ENCODE results near the gene LARP1B.
A peak's percentile ranks its signal among the peaks of the same experiment; 100 is the strongest.
"Not testable (repeated sequence)": the region's sequence is repeated elsewhere in the genome, so short reads cannot be mapped to it uniquely, and the experiment has no call there.

The LARP1B gene

GRCh38 chr4:128060699-128061565, at the start of gene LARP1B:
LARP1B (plus strand) TSS chr4:128061312; CDS start chr4:128074952, 13,640 bp downstream.
- intact Hi-C loops (cut with DNase I) = loop anchor here (2.0 to 10.0 kb wide), 2 partner anchors 278 to 754 kb away; partner anchors contain the start of gene HSPA4L
- DNase-seq = peak; percentile 81 to 98 (median 94)

- intact Hi-C loops (cut with DNase I) = no loop called here
- DNase-seq = no peak
These were observed 35.8 kb upstream of the LARP1B start for GRCh38 chr4:128025319-128025718.

GRCh38 chr4:128029907-128030306, 31.2 kb upstream of the LARP1B start:
- intact Hi-C loops (cut with DNase I) = no loop called here
- no peak for DNase-seq

DNA sequence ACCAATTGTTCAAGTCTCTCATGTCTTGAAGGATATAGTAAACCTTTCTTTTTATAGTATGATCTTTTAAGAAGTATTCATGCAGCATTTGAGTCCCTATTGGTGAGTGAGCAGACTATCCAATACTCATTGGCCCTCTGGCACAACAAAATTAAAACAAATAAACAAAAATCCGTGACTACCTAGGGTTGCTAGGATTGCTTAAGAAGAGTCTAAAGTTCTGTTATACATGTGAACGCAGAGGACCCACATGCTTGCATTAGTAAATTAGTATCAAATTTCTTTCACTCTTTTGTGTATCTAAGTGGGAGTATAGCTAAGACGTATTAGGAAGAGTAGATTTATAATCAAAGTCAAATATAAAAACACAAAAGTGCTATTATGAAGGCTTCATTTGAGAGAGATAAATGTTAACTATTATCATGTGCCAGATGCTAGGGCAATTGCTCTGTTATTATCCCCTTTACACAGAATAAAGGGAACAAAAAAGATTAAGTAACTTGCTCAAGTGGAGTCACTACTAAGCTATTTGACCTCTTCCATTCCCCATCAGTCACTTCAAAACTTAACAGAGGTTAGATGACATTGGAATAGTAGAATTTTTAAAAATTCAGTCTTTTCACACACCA, 29.2 kb upstream of the LARP1B start:
- intact Hi-C loops (cut with DNase I) = no loop called here
- no peak for DNase-seq

GRCh38 chr4:128039568-128039967, 21.5 kb upstream of the LARP1B start:
- intact Hi-C loops (cut with DNase I) = no loop called here
- DNase-seq = no peak

DNA sequence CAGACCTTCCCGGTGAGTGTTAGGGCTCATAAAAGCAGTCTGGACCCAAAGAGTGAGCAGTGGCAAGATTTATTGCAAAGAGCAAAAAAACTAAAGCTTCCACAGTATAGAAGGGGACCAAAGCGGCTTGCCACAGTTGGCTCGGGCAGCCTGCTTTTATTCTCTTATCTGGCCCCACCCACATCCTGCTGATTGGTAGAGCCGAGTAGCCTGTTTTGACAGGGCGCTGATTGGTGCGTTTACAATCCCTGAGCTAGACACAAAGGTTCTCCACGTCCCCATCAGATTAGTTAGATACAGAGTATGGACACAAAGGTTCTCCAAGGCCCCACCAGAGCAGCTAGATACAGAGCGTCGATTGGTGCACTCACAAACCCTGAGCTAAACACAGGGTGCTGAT, 14.1 kb upstream of the LARP1B start:
- intact Hi-C loops (cut with DNase I); DNase-seq: not testable (repeated sequence)

GRCh38 chr4:128047514-128047913, 13.6 kb upstream of the LARP1B start:
- intact Hi-C loops (cut with DNase I); DNase-seq: not testable (repeated sequence)

DNA sequence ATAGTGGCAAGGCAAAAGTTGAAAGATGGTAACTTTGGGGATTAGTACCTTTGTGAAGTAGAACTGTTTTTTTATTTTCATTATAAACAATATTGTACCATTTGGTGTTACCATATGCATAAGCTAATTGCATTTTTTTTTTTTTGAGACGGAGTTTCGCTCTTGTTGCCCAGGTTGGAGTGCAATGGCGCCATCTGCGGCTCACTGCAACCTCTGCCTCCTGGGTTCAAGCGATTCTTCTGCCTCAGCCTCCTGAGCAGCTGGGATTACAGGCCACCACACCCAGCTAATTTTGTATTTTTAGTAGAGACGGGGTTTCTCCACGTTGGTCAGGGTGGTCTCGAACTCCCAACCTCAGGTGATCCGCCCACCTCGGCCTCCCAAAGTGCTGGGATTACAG, 9.9 kb upstream of the LARP1B start:
- DNase-seq; intact Hi-C loops (cut with DNase I): not testable (repeated sequence)

DNA sequence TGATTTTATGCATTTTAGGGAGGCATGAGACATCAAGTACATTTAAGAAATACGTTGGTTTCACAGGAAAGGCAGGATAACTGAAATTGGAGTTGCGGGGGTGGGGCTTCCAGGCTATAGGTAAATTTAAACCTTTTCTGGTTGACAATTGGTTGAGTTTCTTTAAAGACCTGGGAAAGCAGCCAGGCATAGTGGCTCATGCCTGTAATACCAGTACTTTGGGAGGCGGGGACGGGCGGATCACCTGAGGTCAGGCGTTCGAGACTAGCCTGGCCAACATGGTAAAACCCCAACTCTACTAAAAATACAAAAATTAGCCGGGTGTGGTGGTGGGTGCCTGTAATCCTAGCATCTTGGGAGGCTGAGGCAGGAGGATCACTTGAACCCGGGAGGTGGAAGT, 6.2 kb upstream of the LARP1B start:
- intact Hi-C loops (cut with DNase I) = not testable (repeated sequence)

DNA sequence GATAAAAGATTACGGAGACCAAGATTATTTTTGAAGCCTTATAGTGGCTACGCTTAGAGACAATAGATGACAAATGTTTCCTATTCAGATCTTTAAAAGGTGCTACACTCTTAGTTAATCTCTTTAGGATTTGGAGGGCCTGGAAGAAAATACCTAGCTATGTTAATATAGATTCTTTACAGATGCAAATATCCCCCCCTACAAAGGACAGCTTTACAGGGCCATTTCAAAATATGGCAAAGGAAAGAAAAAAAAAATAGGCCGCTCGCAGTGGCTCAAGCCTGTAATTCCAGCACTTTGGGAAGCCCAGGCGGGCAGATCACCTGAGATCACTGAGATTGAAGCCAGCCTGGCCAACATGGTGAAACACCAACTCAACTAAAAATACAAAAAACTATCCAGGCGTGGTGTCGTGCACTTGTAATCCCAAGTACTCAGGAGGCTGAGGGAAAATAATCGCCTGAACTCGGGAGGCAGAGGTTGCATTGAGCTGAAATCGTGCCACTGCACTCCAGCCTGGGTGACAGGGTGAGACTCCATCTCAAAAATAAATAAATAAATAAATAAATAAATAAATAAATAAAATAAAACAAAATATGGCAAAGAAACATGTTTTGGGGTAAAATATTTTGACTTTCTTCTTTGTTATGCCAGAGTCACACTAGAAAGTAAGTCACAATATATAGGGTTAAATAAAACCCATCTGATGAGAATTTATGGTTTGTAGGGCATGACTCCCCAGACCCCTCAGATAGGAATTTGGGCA, 5.5 kb upstream of the LARP1B start:
- intact Hi-C loops (cut with DNase I) = not testable (repeated sequence)
- peak in 1 of 42 donors; percentile 31 for DNase-seq

More for the DNA sequence above, 6.2 kb upstream of the LARP1B start:
- peak in 1 of 42 donors; percentile 8 for DNase-seq

- intact Hi-C loops (cut with DNase I) = no loop called here
- DNase-seq = peak in 1 of 42 donors; percentile 16
These were observed 4.7 kb upstream of the LARP1B start for GRCh38 chr4:128056396-128056795.

DNA sequence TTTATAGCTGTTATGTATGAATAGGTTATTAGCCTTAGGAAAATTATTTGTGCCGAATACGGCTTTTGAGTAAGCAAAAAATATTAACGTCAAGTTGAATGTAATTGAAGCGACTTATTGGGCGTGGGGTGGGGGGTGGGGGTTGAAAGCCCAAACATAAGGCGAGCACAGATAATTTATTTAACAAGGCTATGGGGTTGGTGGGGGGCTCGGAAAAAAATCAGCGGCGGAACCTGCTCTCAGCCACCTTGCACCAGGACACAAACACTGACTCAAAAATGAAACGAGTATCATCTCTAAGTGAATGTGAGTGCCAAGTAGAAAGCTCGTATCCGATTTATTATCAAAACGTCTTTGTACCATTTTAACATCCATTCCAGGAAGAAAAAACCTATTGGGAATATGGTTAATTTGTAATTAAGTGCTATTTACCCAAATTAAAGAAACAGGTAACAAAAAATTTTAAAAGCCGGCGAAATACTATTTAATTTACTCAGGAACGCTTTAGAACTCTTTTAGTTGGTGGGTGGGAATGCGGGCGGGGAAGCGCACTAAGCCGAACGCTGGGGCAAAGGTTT, 902 bp upstream of the LARP1B start:
- DNase-seq = peak in 4 of 42 donors; percentile 4 to 42 (median 34)
- intact Hi-C loops (cut with DNase I) = loop anchor here (2.0 to 10.0 kb wide), 2 partner anchors 277 to 755 kb away; partner anchors contain the start of gene HSPA4L

DNA sequence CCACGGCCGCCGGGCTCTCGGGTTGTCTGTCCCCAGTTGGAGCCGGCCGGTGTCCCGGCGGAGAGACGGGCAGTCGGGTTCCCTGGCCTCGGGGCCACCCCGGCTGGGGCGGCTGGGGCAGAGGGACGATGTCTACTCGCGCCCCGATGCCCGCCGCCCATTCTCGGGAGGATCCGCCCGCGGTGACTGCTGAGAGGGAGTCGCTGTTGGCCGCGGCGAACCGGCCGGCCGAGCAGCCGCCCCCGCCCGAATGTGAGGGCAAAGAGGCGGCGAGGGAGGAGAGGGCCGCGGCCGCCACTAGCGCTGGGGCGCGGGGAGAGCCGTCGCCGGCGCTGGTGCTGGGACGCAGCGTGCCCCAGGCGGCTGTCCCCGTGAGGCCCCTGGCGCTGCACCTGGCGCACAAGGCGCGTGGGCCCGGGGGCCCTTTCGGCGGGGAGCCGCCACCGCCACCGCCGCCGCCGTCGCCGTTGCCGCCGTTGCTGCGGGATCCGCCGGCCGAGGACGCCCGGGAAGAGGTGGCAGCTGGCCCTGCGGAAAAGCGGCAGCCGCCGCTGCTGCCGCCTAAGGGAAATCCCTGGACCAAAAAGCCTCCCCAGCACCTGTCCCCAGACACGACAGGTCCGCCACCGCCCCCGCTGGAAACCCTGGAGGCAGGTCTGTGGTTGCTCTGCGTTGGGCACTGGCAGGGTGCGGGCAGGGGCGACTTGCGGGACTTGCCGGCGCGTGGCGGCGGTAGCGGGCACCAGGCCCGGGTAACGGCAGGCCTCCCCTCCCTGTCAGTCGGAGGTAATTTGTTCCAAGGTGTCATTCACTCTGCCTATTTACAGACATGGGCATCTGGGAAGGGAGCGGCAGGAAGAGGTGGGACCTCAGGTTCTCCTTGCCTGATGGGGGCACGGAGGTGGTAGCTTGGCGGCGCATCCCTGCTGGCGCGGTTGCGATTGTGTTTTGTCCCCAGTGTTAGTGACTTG, 739 bp downstream of the LARP1B start:
- intact Hi-C loops (cut with DNase I) = loop anchor here (2.0 to 10.0 kb wide), 2 partner anchors 279 to 753 kb away; partner anchors contain the start of gene HSPA4L
- peak; percentile 43 to 88 (median 69) for DNase-seq

- not testable (repeated sequence) for DNase-seq
- intact Hi-C loops (cut with DNase I) = loop anchor here (10.0 kb wide), 1 partner anchor 748 kb away; no protein-coding TSS in a partner anchor
These were observed 5.3 kb downstream of the LARP1B start for GRCh38 chr4:128066453-128066820.

DNA sequence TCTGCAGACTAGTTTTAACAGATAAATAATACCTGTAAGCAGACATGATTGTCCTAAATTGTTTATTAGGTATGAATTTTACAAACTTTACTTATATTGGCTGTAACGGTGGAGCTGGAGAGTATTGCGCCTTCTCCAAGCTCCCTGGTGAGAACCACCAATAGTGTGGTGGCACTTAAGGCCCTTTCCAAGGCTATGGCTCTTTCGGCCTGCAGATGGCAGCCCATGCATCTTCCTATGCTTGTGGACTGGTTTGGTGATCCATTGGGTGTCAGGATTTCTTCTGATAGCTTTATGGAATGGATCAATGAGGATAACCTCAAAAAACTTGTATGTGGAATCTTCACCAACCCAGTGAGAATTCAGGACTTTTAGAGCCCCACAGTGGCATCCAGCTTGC, 7.8 kb downstream of the LARP1B start:
- no peak for DNase-seq
- intact Hi-C loops (cut with DNase I) = loop anchor here (10.0 kb wide), 1 partner anchor 746 kb away; no protein-coding TSS in a partner anchor

DNA sequence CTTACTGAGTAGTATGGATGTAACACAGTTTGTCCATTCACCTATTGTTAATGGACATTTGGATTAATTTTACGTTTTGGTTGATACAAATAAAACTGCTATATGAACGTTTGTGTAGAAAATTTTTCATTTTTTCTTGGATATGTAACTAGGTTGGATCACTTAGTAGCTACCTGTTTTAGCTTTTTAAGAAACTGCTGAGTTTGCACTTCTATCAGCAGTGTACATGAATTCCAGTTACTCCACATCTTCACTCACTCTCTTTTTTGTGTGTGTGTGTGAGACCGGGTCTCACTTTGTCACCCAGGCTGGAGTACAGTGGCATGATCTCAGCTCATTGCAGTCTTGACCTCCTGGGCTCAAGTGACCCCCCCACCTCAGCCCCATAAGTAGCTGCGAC, 15.4 kb downstream of the LARP1B start:
- intact Hi-C loops (cut with DNase I) = no loop called here
- no peak for DNase-seq

- DNase-seq; intact Hi-C loops (cut with DNase I): not testable (repeated sequence)
These were observed 34.2 kb downstream of the LARP1B start for GRCh38 chr4:128095293-128095692.

- no peak for DNase-seq
- intact Hi-C loops (cut with DNase I) = no loop called here
These were observed 46.7 kb downstream of the LARP1B start for GRCh38 chr4:128107766-128108165.

Data from head of caudate nucleus (tissue), 42 donors.